ENCODE data around the gene BSDC1.

BSDC1 gene

DNA sequence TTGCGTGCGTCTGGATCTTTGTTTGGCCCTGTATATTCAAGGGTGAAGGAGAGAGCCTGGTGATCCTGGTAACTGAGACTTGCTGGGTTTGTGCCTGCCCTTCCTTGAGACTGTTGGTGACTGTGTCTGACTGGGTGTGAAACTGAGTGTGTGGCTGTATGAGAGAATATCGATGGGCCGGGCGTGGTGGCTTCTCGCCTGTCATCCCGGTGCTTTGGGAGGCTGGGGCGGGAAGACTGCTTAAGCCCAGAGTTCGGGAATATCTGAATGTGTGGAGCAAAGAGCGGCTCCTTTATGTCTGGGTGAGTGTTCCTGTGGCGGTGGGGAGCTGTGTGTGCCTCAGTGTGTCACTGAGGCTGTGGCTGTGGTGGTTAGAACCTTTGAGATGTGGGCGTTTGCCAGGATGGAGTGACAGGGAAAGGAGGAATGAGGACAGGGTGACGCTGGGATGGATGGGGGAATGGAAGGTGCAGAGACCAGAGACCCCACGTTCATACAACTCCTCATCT, 55.5 kb downstream of the BSDC1 start:
- Histone ChIP-seq H3K9ac (ENCODE audit: low read length) (0 out of 2 replicates have a peak overlapping the region, but pooled peaks have one; percentile 10), H3K9me2 (replicated peaks; ENCODE audit: insufficient read depth, low read length) (no peaks in the 10 kb centered on the region), H4K20me1 (ENCODE audit: low read depth, low read length) (no peaks in the 10 kb centered on the region), H3K4me3 (ENCODE audit: insufficient read depth, low read length, poor library complexity, severe bottlenecking) (no peak overlapping the region), H3K27me3 (ENCODE audit: low read length) (no peaks in the 10 kb centered on the region), H2AFZ (ENCODE audit: low read depth, low read length, severe bottlenecking) (no peak overlapping the region), H3K9me3 (ENCODE audit: insufficient read depth, low read length) (no peaks in the 10 kb centered on the region), H3K36me3 (ENCODE audit: low read length) (no peaks in the 10 kb centered on the region; the same call in 1 of the 2 replicates), H3K27ac (ENCODE audit: low read depth, low read length) (no peak overlapping the region), H3F3A (ENCODE audit: insufficient read depth) (peaks cover 12% of the 10 kb centered on the region), H3K4me2 (ENCODE audit: low read depth, low read length, poor library complexity, severe bottlenecking) (no peak overlapping the region), H3K79me2 (ENCODE audit: insufficient read depth, low read length) (peaks cover 10% of the 10 kb centered on the region; the same call in 1 of the 2 replicates)
- TF ChIP-seq CTCF (IDR thresholded peaks at IDR 0.05; ENCODE audit: insufficient read depth, low read length, poor library complexity, severe bottlenecking) (no peak), EZH2phosphoT487 (conservative IDR thresholded peaks at IDR 0.05; ENCODE audit: low read length) (no peak)

DNA sequence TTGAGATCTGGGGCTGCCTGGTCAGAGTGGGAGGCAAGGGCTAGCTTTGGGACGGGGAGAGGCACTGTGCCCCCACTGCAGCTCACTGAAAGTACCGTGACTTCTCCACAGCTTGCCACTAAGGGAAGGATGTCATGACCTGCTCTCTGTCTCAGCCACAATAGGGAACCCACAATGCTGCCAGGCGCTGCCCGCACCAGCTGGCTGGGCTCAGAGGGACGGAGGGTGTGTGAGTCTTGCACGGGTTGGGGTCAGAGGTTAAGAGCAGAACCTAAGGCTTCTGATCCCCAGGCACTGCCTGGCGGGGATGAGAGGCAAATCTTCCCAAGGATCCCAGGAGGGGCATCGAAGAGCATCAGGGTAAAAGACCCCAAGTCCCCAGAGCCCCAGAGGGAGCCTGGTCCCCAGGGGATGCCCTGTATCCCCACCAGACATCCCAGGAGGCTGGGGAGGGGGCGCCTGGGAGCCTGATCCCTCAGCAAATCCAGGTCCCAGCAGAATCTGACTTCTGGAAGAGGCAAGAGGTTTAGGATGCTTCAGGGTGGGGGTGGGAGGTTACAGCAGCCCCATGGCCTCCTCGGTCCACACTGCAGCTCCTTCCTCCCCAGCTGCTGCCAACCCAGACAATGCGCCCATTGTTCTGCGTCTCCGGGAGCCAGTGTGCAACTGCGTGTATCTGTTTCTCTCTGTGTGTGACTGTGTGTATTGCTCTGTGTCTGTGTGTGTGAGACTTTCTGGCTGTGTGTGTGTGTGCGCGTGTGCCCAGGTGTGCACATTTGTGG, 56.2 kb downstream of the BSDC1 start:
- TF ChIP-seq CTCF (IDR thresholded peaks at IDR 0.05; ENCODE audit: insufficient read depth, low read length, poor library complexity, severe bottlenecking) (no peak), EZH2phosphoT487 (conservative IDR thresholded peaks at IDR 0.05; ENCODE audit: low read length) (0 out of 2 replicates have a peak, but pooled peaks have one; percentile 85)
- no peak overlapping the region for H2AFZ ChIP-seq (ENCODE audit: low read depth, low read length, severe bottlenecking)
- H3K9me3 ChIP-seq (ENCODE audit: insufficient read depth, low read length) = no peaks in the 10 kb centered on the region
- no peak overlapping the region for H3K4me3 ChIP-seq (ENCODE audit: insufficient read depth, low read length, poor library complexity, severe bottlenecking)
- no peaks in the 10 kb centered on the region for H3K9me2 ChIP-seq (replicated peaks; ENCODE audit: insufficient read depth, low read length)
- H3K27me3 ChIP-seq (ENCODE audit: low read length) = no peaks in the 10 kb centered on the region
- H3K9ac ChIP-seq (ENCODE audit: low read length) = peak overlapping the region; percentile 10; the same call in 1 of the 2 replicates
- peaks cover 10% of the 10 kb centered on the region; the same call in 1 of the 2 replicates for H3K79me2 ChIP-seq (ENCODE audit: insufficient read depth, low read length)
- no peaks in the 10 kb centered on the region for H4K20me1 ChIP-seq (ENCODE audit: low read depth, low read length)
- no peak overlapping the region for H3K4me2 ChIP-seq (ENCODE audit: low read depth, low read length, poor library complexity, severe bottlenecking)
- peaks cover 19% of the 10 kb centered on the region for H3F3A ChIP-seq (ENCODE audit: insufficient read depth)
- no peak overlapping the region for H3K27ac ChIP-seq (ENCODE audit: low read depth, low read length)
- no peaks in the 10 kb centered on the region; the same call in 1 of the 2 replicates for H3K36me3 ChIP-seq (ENCODE audit: low read length)

- no peaks in the 10 kb centered on the region; the same call in 1 of the 2 replicates for H3K36me3 ChIP-seq (ENCODE audit: low read length)
Observed at GRCh38 chr1:32336963-32337675, 57.1 kb downstream of the BSDC1 start.

More at GRCh38 chr1:32336963-32337675, 57.1 kb downstream of the BSDC1 start:
- no peak overlapping the region for H3K4me3 ChIP-seq (ENCODE audit: insufficient read depth, low read length, poor library complexity, severe bottlenecking)
- TF ChIP-seq EZH2phosphoT487 (conservative IDR thresholded peaks at IDR 0.05; ENCODE audit: low read length) = no peak
- no peak for TF ChIP-seq CTCF (IDR thresholded peaks at IDR 0.05; ENCODE audit: insufficient read depth, low read length, poor library complexity, severe bottlenecking)
- H3K9me2 ChIP-seq (replicated peaks; ENCODE audit: insufficient read depth, low read length) = no peaks in the 10 kb centered on the region
- H4K20me1 ChIP-seq (ENCODE audit: low read depth, low read length) = no peaks in the 10 kb centered on the region
- H3K9ac ChIP-seq (ENCODE audit: low read length) = no peak overlapping the region
- no peaks in the 10 kb centered on the region for H3K9me3 ChIP-seq (ENCODE audit: insufficient read depth, low read length)
- H2AFZ ChIP-seq (ENCODE audit: low read depth, low read length, severe bottlenecking) = no peak overlapping the region
- H3K27ac ChIP-seq (ENCODE audit: low read depth, low read length) = no peak overlapping the region
- H3F3A ChIP-seq (ENCODE audit: insufficient read depth) = peaks cover 28% of the 10 kb centered on the region
- peaks cover 10% of the 10 kb centered on the region; the same call in 1 of the 2 replicates for H3K79me2 ChIP-seq (ENCODE audit: insufficient read depth, low read length)
- no peak overlapping the region for H3K4me2 ChIP-seq (ENCODE audit: low read depth, low read length, poor library complexity, severe bottlenecking)
- H3K27me3 ChIP-seq (ENCODE audit: low read length) = no peaks in the 10 kb centered on the region

All from SU-DHL-6 (cell line).